ENCODE measurements around the gene LUC7L2.

- TF ChIP-seq CTCF (IDR thresholded peaks at IDR 0.05) (no peak), EZH2 (IDR thresholded peaks at IDR 0.05) (no peak), EZH2phosphoT487 (IDR thresholded peaks at IDR 0.05) (no peak)
Measured at GRCh38 chr7:139450851-139451250, 91.2 kb downstream of the LUC7L2 start.

Measured in neural progenitor cell (in vitro differentiated cells).